AG09309 (cell line): ENCODE results near the gene UBE2L6.

Experiments used
- DNase-seq: peaks from one replicate; pipeline ENCODE4 v3.0.0-alpha.2; 2010; ENCODE audit warnings: low read depth
- H3K4me3 ChIP-seq: 2 replicates; pipeline ENCODE4 v1.5.1; 2011; ENCODE audit warnings: mild to moderate bottlenecking, low read depth, low read length, moderate library complexity; ENCODE audit not compliant: control insufficient read depth
- TF ChIP-seq, protein P1 (sequence below): IDR thresholded peaks from 2 replicates; pipeline ENCODE4 v1.5.1; 2011; ENCODE audit warnings: mild to moderate bottlenecking, low read depth, low read length, inconsistent platforms; ENCODE audit not compliant: insufficient read depth, control insufficient read depth; ENCODE audit errors: missing control alignments

The UBE2L6 gene

GRCh38 chr11:57604296-57605027, 37.0 kb upstream of the UBE2L6 start:
- no peak for DNase-seq
- TF ChIP-seq, protein P1, sequence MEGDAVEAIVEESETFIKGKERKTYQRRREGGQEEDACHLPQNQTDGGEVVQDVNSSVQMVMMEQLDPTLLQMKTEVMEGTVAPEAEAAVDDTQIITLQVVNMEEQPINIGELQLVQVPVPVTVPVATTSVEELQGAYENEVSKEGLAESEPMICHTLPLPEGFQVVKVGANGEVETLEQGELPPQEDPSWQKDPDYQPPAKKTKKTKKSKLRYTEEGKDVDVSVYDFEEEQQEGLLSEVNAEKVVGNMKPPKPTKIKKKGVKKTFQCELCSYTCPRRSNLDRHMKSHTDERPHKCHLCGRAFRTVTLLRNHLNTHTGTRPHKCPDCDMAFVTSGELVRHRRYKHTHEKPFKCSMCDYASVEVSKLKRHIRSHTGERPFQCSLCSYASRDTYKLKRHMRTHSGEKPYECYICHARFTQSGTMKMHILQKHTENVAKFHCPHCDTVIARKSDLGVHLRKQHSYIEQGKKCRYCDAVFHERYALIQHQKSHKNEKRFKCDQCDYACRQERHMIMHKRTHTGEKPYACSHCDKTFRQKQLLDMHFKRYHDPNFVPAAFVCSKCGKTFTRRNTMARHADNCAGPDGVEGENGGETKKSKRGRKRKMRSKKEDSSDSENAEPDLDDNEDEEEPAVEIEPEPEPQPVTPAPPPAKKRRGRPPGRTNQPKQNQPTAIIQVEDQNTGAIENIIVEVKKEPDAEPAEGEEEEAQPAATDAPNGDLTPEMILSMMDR = no peak
- no peak overlapping the region for H3K4me3 ChIP-seq

- no peak for DNase-seq
- TF ChIP-seq, protein P1 = no peak
- H3K4me3 ChIP-seq = no peak overlapping the region
Measured at GRCh38 chr11:57601297-57601696, 33.8 kb upstream of the UBE2L6 start.

GRCh38 chr11:57599381-57599780, 31.9 kb upstream of the UBE2L6 start:
- no peak overlapping the region for H3K4me3 ChIP-seq
- DNase-seq = no peak
- TF ChIP-seq, protein P1 = no peak

- DNase-seq = no peak
- H3K4me3 ChIP-seq = no peak overlapping the region
- TF ChIP-seq, protein P1 = no peak
Measured at GRCh38 chr11:57598831-57599155, 31.3 kb upstream of the UBE2L6 start.

- TF ChIP-seq, protein P1 = no peak
- no peak for DNase-seq
- H3K4me3 ChIP-seq = peak overlapping the region; percentile 47
Measured at GRCh38 chr11:57597916-57598830, 30.7 kb upstream of the UBE2L6 start.

- TF ChIP-seq, protein P1 = no peak
- no peak for DNase-seq
- H3K4me3 ChIP-seq = peak within 1 kb of the TSS; percentile 47
Measured at GRCh38 chr11:57597461-57597915, 30.0 kb upstream of the UBE2L6 start, which contains the start of gene SERPING1. SERPING1 (plus strand) TSS chr11:57597685; CDS start chr11:57598271, 586 bp downstream.
